Measurements from ENCODE around the gene DNAJA3. TPM values are rescaled to one million over a fixed set of nuclear protein-coding genes. Genes with fewer than 3 reads are reported as not detected.

The DNAJA3 gene
- 45.1 TPM for total RNA-seq

GRCh38 chr16:4425378-4426020 is at the start of gene DNAJA3:
Gene DNAJA3 (plus strand): TSS chr16:4425868. CDS start chr16:4425882, 14 bp downstream.

GRCh38 chr16:4416200-4417032 is 9.3 kb upstream of the DNAJA3 start, which contains the start of gene CORO7:
Gene CORO7 (minus strand): TSS chr16:4416596. CDS start chr16:4416518, 78 bp downstream.

GRCh38 chr16:4474192-4474961 is 48.7 kb downstream of the DNAJA3 start, which contains the start of gene NMRAL1:
Gene NMRAL1 (minus strand): TSS chr16:4474625. CDS start chr16:4474132, 493 bp downstream.

GRCh38 chr16:4475880-4476788 is 50.5 kb downstream of the DNAJA3 start, which contains the start of gene HMOX2:
Gene HMOX2 (plus strand): TSS chr16:4476398. CDS start chr16:4505525, 29,127 bp downstream.

Other genes starting within 250 kb of the DNAJA3 start
- 38.6 TPM for gene SRL, start 183.8 kb upstream of the DNAJA3 start, total RNA-seq
- 10.9 TPM for gene TFAP4, start 152.8 kb upstream of the DNAJA3 start, total RNA-seq
- 10.9 TPM for gene GLIS2, start 109.8 kb upstream of the DNAJA3 start, total RNA-seq
- 20.9 TPM for gene PAM16, start 74.5 kb upstream of the DNAJA3 start, total RNA-seq
- 32.7 TPM for gene VASN, start 54.0 kb upstream of the DNAJA3 start, total RNA-seq
- 42.5 TPM for gene CORO7, start 9.3 kb upstream of the DNAJA3 start, total RNA-seq
- gene NMRAL1, start 48.8 kb downstream of the DNAJA3 start, total RNA-seq = 22.0 TPM
- 39.0 TPM for gene HMOX2, start 50.5 kb downstream of the DNAJA3 start, total RNA-seq
- 22.1 TPM for gene CDIP1, start 112.9 kb downstream of the DNAJA3 start, total RNA-seq
- 0.38 TPM for gene C16orf96, start 130.5 kb downstream of the DNAJA3 start, total RNA-seq
- gene UBALD1, start 189.0 kb downstream of the DNAJA3 start, total RNA-seq = 6.1 TPM
- 62.8 TPM for gene MGRN1, start 199.0 kb downstream of the DNAJA3 start, total RNA-seq